CD4-positive, CD25-positive, alpha-beta regulatory T cell (primary cell): Measurements from ENCODE around the gene GDI1. TPM values are rescaled to one million over a fixed set of nuclear protein-coding genes. Genes with fewer than 3 reads are reported as not detected.

Experiments
- ATAC-seq, 2 donors: fragments of 150-1000 bp; cut with Tn5 transposase; one replicate each; pipeline ENCODE4 v1.10.0; 2021; ENCODE audit warnings: low read depth in 2 of 2, moderate number of reproducible peaks in 2 of 2, moderate library complexity in 1 of 2
- DNase-seq, 3 donors: peaks; one replicate each; pipeline versions ENCODE4 v3.0.0 to v3.0.0-alpha.2; 2012 to 2022; ENCODE audit warnings: mixed read lengths in 1 of 3
- H3K27ac ChIP-seq: one replicate; pipeline ENCODE4 v1.7.0; 2013; ENCODE audit warnings: mild to moderate bottlenecking, low read length; ENCODE audit not compliant: insufficient read depth, poor library complexity, severe bottlenecking
- H3K27me3 ChIP-seq: one replicate; pipeline ENCODE4 v1.7.0; 2013; ENCODE audit warnings: low read length; ENCODE audit not compliant: control insufficient read depth, insufficient read depth
- H3K36me3 ChIP-seq: one replicate; pipeline ENCODE4 v1.7.0; 2013; ENCODE audit warnings: mild to moderate bottlenecking, low read length, moderate library complexity; ENCODE audit not compliant: control insufficient read depth, insufficient read depth
- H3K4me1 ChIP-seq: 2 replicates; pipeline ENCODE4 v1.7.0; 2013; ENCODE audit warnings: mild to moderate bottlenecking, low read length; ENCODE audit not compliant: insufficient read depth, control insufficient read depth, poor library complexity, severe bottlenecking
- H3K4me3 ChIP-seq: one replicate; pipeline ENCODE4 v1.7.0; 2013; ENCODE audit warnings: low read depth, mild to moderate bottlenecking, low read length, moderate library complexity
- H3K9me3 ChIP-seq, 2 experiments: 1 replicate in 1 of 2; 2 replicates in 1 of 2; pipeline ENCODE4 v1.7.0; 2013; ENCODE audit warnings: low read length in 2 of 2, mild to moderate bottlenecking in 1 of 2, moderate library complexity in 1 of 2; ENCODE audit not compliant: control insufficient read depth in 2 of 2
- H3K27ac Mint-ChIP-seq, 3 donors: one replicate each; pipeline ENCODE4 v1.8.0; 2020 to 2022; ENCODE audit warnings: mild to moderate bottlenecking in 3 of 3, mixed read lengths in 3 of 3, moderate library complexity in 2 of 3
- H3K27me3 Mint-ChIP-seq: one replicate; pipeline ENCODE4 v1.8.0; 2022; ENCODE audit warnings: mild to moderate bottlenecking, mixed read lengths
- H3K36me3 Mint-ChIP-seq: one replicate; pipeline ENCODE4 v1.8.0; 2020; ENCODE audit warnings: mixed read lengths
- H3K4me1 Mint-ChIP-seq, 4 donors: one replicate each; pipeline ENCODE4 v1.8.0; 2020 to 2022; ENCODE audit warnings: mixed read lengths in 4 of 4, mild to moderate bottlenecking in 1 of 4
- H3K4me3 Mint-ChIP-seq, 4 donors: one replicate each; pipeline ENCODE4 v1.8.0; 2020 to 2022; ENCODE audit warnings: mild to moderate bottlenecking in 4 of 4, mixed read lengths in 4 of 4, moderate library complexity in 3 of 4
- H3K9me3 Mint-ChIP-seq, 7 donors: one replicate each; pipeline ENCODE4 v1.8.0; 2020 to 2022; ENCODE audit warnings: mixed read lengths in 7 of 7, mild to moderate bottlenecking in 3 of 7, moderate library complexity in 2 of 7
- polyA plus RNA-seq, 4 donors: library from polyadenylated mRNA; unstranded; fragments of 300-500 nt; fragmentation: Illumina TruSeq; gene quantifications; one replicate each; pipeline ENCODE4 v1.2.3, GENCODE V29; 2021
- total RNA-seq: library from RNA; stranded (reverse); gene quantifications from one replicate; pipeline ENCODE4 v1.2.3, GENCODE V29; 2022

GDI1 gene
- total and polyA plus RNA-seq, 5 donors from 2014 or later: 33.7 to 169 (median 45.2) TPM

DNA sequence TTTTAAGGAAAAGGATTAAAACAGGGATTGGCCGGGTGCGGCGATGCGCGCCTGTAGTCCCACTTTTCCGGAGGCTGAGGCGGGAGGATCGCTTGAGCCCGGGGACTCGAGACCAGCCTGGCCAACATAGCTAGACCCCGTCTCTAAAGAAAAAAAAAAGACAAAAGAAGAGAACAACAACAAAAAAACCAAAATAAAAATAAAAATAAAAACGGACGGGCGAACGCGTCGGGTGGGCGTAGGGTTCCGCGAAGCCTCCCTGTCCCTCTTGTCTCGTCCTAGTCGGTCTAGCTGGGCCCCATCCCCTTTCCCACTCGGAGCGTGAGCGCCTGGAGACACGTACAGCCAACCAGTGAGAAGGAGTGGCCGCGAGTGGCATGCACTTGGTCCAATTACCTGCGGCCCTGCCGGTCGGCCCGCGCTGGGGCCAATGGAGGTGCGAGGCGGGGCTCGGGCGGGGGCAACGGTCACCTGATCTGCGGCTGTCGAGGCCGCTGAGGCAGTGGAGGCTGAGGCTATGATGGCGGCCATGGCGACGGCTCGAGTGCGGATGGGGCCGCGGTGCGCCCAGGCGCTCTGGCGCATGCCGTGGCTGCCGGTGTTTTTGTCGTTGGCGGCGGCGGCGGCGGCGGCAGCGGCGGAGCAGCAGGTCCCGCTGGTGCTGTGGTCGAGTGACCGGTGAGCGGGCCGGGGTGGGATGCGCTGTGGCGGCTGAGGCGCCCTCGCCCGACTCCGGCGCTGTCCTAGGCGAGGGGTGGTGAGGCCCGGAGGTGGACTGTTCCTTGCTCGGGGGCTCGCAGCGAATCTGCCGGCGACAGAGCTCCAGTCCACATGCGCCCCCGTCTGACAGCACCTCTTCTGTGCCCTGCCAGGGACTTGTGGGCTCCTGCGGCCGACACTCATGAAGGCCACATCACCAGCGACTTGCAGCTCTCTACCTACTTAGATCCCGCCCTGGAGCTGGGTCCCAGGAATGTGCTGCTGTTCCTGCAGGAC, 8.5 kb upstream of the GDI1 start, which contains the start of gene ATP6AP1:
ATP6AP1 (plus strand) TSS at position 502 of the 996 bp plus-strand sequence; CDS start at position 518, 16 bp downstream.
- Mint-ChIP-seq H3K9me3 (peaks cover 0 to 1% (median 0%) of the 10 kb centered on the region in 7 donors), H3K27me3 (no peaks in the 10 kb centered on the region), H3K36me3 (peaks cover 4% of the 10 kb centered on the region), H3K4me3 (peak within 1 kb of the TSS; percentile 86 to 96 (median 88)), H3K4me1 (peaks cover 0 to 30% (median 17%) of the 10 kb centered on the region in 4 donors), H3K27ac (peak within 1 kb of the TSS; percentile 78 to 89 (median 86))
- peaks cover 19% of the 10 kb centered on the region for H3K4me1 ChIP-seq
- peak within 1 kb of the TSS; percentile 67 for H3K27ac ChIP-seq
- H3K9me3 ChIP-seq: no peaks in the 10 kb centered on the region
- ATAC-seq: peak; percentile 98 to 99
- H3K36me3 ChIP-seq: peaks cover 3% of the 10 kb centered on the region
- no peaks in the 10 kb centered on the region for H3K27me3 ChIP-seq
- DNase-seq: peak; percentile 81 to 93 (median 88)
- H3K4me3 ChIP-seq: peak within 1 kb of the TSS; percentile 53

DNA sequence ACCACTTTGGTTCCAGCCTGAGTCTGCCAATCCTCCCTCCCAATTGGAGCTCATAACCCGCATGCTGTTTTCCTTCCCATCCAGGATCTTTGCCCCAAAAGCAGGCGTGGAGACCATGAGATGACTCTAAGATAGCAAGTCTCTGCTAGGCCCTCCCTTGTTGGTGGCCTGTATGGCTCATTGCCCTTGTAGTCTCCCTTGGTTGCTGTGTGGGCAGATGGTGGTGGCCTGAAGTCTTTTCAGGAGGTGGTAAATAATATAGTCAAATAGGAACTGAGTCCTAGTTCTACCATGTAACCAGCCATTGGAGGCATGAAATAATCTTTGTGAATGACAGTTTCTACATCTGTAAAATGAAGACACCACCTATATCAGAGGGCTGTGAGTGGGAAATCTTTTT, 7.2 kb upstream of the GDI1 start:
- H3K27ac ChIP-seq: no peak overlapping the region
- H3K27me3 ChIP-seq: no peaks in the 10 kb centered on the region
- peak overlapping the region; percentile 14 to 89 (median 78) for H3K27ac Mint-ChIP-seq

GRCh38 chrX:154430479-154430878, 6.5 kb upstream of the GDI1 start:
- Mint-ChIP-seq H3K36me3 (peaks cover 5% of the 10 kb centered on the region), H3K27ac (no peak overlapping the region), H3K27me3 (no peaks in the 10 kb centered on the region), H3K4me3 (peak overlapping the region in 3 of 4 donors; percentile 26 to 96 (median 91)), H3K4me1 (peaks cover 0 to 30% (median 17%) of the 10 kb centered on the region in 4 donors), H3K9me3 (peaks cover 0 to 1% (median 0%) of the 10 kb centered on the region in 7 donors)
- peaks cover 8% of the 10 kb centered on the region for H3K36me3 ChIP-seq
- no peaks in the 10 kb centered on the region for H3K9me3 ChIP-seq
- H3K27ac ChIP-seq: no peak overlapping the region
- H3K4me3 ChIP-seq: no peak overlapping the region
- ATAC-seq: no peak
- H3K27me3 ChIP-seq: no peaks in the 10 kb centered on the region
- H3K4me1 ChIP-seq: peaks cover 19% of the 10 kb centered on the region
- DNase-seq: no peak

More for the DNA sequence above, 7.2 kb upstream of the GDI1 start:
- Histone ChIP-seq H3K9me3 (no peaks in the 10 kb centered on the region), H3K36me3 (peaks cover 3% of the 10 kb centered on the region), H3K4me3 (peak overlapping the region; percentile 53), H3K4me1 (peaks cover 19% of the 10 kb centered on the region)
- DNase-seq (no peak), ATAC-seq (no peak)
- Mint-ChIP-seq H3K27me3 (no peaks in the 10 kb centered on the region), H3K4me3 (peak overlapping the region; percentile 86 to 96 (median 88)), H3K36me3 (peaks cover 5% of the 10 kb centered on the region), H3K9me3 (peaks cover 0 to 1% (median 0%) of the 10 kb centered on the region in 7 donors), H3K4me1 (peaks cover 0 to 30% (median 17%) of the 10 kb centered on the region in 4 donors)

DNA sequence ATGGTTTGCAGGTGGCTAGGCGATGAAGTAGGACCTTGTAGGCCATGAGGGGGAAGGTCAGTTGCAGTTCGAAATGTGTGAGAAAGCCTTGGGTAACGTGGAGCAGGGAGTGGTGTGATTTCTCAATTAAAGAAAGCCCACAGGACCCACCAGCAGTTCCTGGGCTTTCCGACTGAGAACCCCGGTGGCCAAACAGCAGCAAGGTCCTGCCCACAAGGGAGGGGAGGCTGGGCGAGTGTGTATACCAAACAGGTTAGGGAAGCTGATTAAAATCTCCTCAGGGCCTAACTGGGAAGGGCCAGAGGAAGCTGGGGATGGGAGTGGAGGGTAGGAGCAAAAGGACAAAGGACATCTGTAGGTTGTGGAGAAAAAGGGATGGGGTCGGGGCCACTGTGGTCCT, 6.0 kb upstream of the GDI1 start:
- H3K27me3 Mint-ChIP-seq: no peaks in the 10 kb centered on the region

GRCh38 chrX:154431341-154431740, 5.6 kb upstream of the GDI1 start:
- H3K27me3 Mint-ChIP-seq: no peaks in the 10 kb centered on the region
- no peaks in the 10 kb centered on the region for H3K27me3 ChIP-seq
- no peak for DNase-seq
- no peak overlapping the region for H3K4me3 Mint-ChIP-seq
- peaks cover 23% of the 10 kb centered on the region for H3K4me1 ChIP-seq
- no peak for ATAC-seq
- H3K9me3 Mint-ChIP-seq: no peaks in the 10 kb centered on the region
- H3K4me3 ChIP-seq: no peak overlapping the region
- H3K36me3 ChIP-seq: peaks cover 8% of the 10 kb centered on the region
- H3K4me1 Mint-ChIP-seq: peaks cover 0 to 35% (median 19%) of the 10 kb centered on the region in 4 donors
- peak overlapping the region in 1 of 3 donors; percentile 66 for H3K27ac Mint-ChIP-seq
- H3K27ac ChIP-seq: no peak overlapping the region
- H3K9me3 ChIP-seq: no peaks in the 10 kb centered on the region
- H3K36me3 Mint-ChIP-seq: peaks cover 5% of the 10 kb centered on the region

More for the DNA sequence above, 6.0 kb upstream of the GDI1 start:
- Mint-ChIP-seq H3K4me3 (peak overlapping the region in 3 of 4 donors; percentile 26 to 96 (median 43)), H3K27ac (peak overlapping the region in 1 of 3 donors; percentile 66), H3K36me3 (peaks cover 5% of the 10 kb centered on the region), H3K4me1 (peaks cover 0 to 31% (median 17%) of the 10 kb centered on the region in 4 donors), H3K9me3 (peaks cover 0 to 1% (median 0%) of the 10 kb centered on the region in 7 donors)
- Histone ChIP-seq H3K27me3 (no peaks in the 10 kb centered on the region), H3K4me3 (no peak overlapping the region), H3K36me3 (peaks cover 8% of the 10 kb centered on the region), H3K9me3 (no peaks in the 10 kb centered on the region), H3K4me1 (peaks cover 19% of the 10 kb centered on the region), H3K27ac (no peak overlapping the region)
- no peak for ATAC-seq
- DNase-seq: no peak

- Mint-ChIP-seq H3K4me3 (no peak overlapping the region), H3K9me3 (no peaks in the 10 kb centered on the region), H3K4me1 (peaks cover 0 to 35% (median 19%) of the 10 kb centered on the region in 4 donors), H3K27me3 (no peaks in the 10 kb centered on the region), H3K27ac (no peak overlapping the region), H3K36me3 (peaks cover 5% of the 10 kb centered on the region)
- no peaks in the 10 kb centered on the region for H3K27me3 ChIP-seq
- no peak for DNase-seq
- peaks cover 8% of the 10 kb centered on the region for H3K36me3 ChIP-seq
- no peaks in the 10 kb centered on the region for H3K9me3 ChIP-seq
- no peak overlapping the region for H3K27ac ChIP-seq
- ATAC-seq: no peak
- peaks cover 24% of the 10 kb centered on the region for H3K4me1 ChIP-seq
- H3K4me3 ChIP-seq: no peak overlapping the region
Measured at GRCh38 chrX:154432210-154432609, 4.7 kb upstream of the GDI1 start.

GRCh38 chrX:154433605-154434004, 3.3 kb upstream of the GDI1 start:
- Histone ChIP-seq H3K27me3 (no peaks in the 10 kb centered on the region), H3K27ac (no peak overlapping the region), H3K36me3 (peaks cover 8% of the 10 kb centered on the region), H3K4me3 (no peak overlapping the region), H3K9me3 (no peaks in the 10 kb centered on the region), H3K4me1 (peaks cover 35% of the 10 kb centered on the region)
- peak overlapping the region in 1 of 3 donors; percentile 52 for H3K27ac Mint-ChIP-seq
- H3K4me1 Mint-ChIP-seq: peaks cover 0 to 29% (median 14%) of the 10 kb centered on the region in 4 donors
- DNase-seq (no peak), ATAC-seq (no peak)
- peaks cover 5% of the 10 kb centered on the region for H3K36me3 Mint-ChIP-seq
- peaks cover 0 to 2% (median 0%) of the 10 kb centered on the region in 7 donors for H3K9me3 Mint-ChIP-seq
- no peaks in the 10 kb centered on the region for H3K27me3 Mint-ChIP-seq
- peak overlapping the region in 2 of 4 donors; percentile 51 to 59 for H3K4me3 Mint-ChIP-seq
